Hepatocyte (in vitro differentiated cells): ENCODE measurements around the gene CLTB. TPM values are rescaled to one million over a fixed set of nuclear protein-coding genes. Genes with fewer than 3 reads are reported as not detected.

ENCODE experiments used
- DNase-seq: peaks from one replicate; pipeline ENCODE4 v3.0.0-alpha.2; 2016; ENCODE audit warnings: low spot score
- H2AFZ ChIP-seq: fragments of 200-600 bp; sonication (generic); 2 replicates; pipeline ENCODE4 v1.6.0; 2016; ENCODE audit warnings: antibody characterized with exemption, mild to moderate bottlenecking
- H3K27ac ChIP-seq: fragments of 200-600 bp; sonication (generic); 2 replicates; pipeline ENCODE4 v1.5.1; 2016; ENCODE audit warnings: mild to moderate bottlenecking
- H3K27me3 ChIP-seq: fragments of 200-600 bp; sonication (generic); 2 replicates; pipeline ENCODE4 v1.6.1; 2016
- H3K36me3 ChIP-seq: fragments of 200-600 bp; sonication (generic); replicated peaks from 2 replicates; pipeline ENCODE4 v1.5.1; 2016; ENCODE audit warnings: low read depth; ENCODE audit not compliant: insufficient read depth
- H3K4me1 ChIP-seq: fragments of 200-600 bp; sonication (generic); 2 replicates; pipeline ENCODE4 v1.5.1; 2016; ENCODE audit warnings: mild to moderate bottlenecking, moderate library complexity; ENCODE audit not compliant: insufficient read depth
- H3K4me2 ChIP-seq: fragments of 200-600 bp; sonication (generic); 2 replicates; pipeline ENCODE4 v1.6.0; 2016
- H3K4me3 ChIP-seq: fragments of 200-600 bp; sonication (generic); 2 replicates; pipeline ENCODE4 v1.5.1; 2016; ENCODE audit warnings: mild to moderate bottlenecking
- H3K79me2 ChIP-seq: fragments of 200-600 bp; sonication (generic); 2 replicates; pipeline ENCODE4 v1.6.0; 2017; ENCODE audit warnings: mild to moderate bottlenecking
- H3K9me2 ChIP-seq: fragments of 200-600 bp; sonication (generic); replicated peaks from 2 replicates; pipeline ENCODE4 v1.6.0; 2017; ENCODE audit warnings: mild to moderate bottlenecking; ENCODE audit not compliant: insufficient read depth
- H3K9me3 ChIP-seq: fragments of 200-600 bp; sonication (generic); 2 replicates; pipeline ENCODE4 v1.5.1; 2016; ENCODE audit warnings: low read depth, mild to moderate bottlenecking
- H4K20me1 ChIP-seq: fragments of 200-600 bp; sonication (generic); 2 replicates; pipeline ENCODE4 v1.6.0; 2016; ENCODE audit warnings: mild to moderate bottlenecking; ENCODE audit not compliant: insufficient read depth, poor library complexity, severe bottlenecking
- EZH2 ChIP-seq: fragments of 200-600 bp; sonication (generic); IDR thresholded peaks from 2 replicates; pipeline ENCODE4 v1.6.1; 2016; ENCODE audit warnings: antibody characterized with exemption, mild to moderate bottlenecking, borderline replicate concordance
- EZH2phosphoT487 ChIP-seq: fragments of 200-600 bp; sonication (generic); IDR thresholded peaks from one replicate; pipeline ENCODE4 v1.6.1; 2018; ENCODE audit warnings: antibody characterized with exemption, mild to moderate bottlenecking, low read depth, moderate library complexity; ENCODE audit not compliant: unreplicated experiment, severe bottlenecking
- WGBS: methylation state at CpG from one replicate; pipeline ENCODE4 v1.1.6; 2016; ENCODE audit warnings: low lambda C conversion rate; ENCODE audit errors: missing lambda C conversion rate; 5-methylcytosine and 5-hydroxymethylcytosine counted together
- polyA plus RNA-seq: library from polyadenylated mRNA; unstranded; fragments of >200 nt; fragmentation: Nextera tagmentation; extraction: Ambion mirVana; gene quantifications from 2 replicates; pipeline ENCODE4 v1.2.1, GENCODE V29; 2016
- total RNA-seq: library from RNA; depleted of rRNA; stranded (reverse); fragments of >200 nt; gene quantifications from 2 replicates; pipeline ENCODE4 v1.2.3, GENCODE V29; 2014
- TF ChIP-seq, protein P1 (sequence below): fragments of 200-600 bp; sonication (generic); IDR thresholded peaks from 2 replicates; pipeline ENCODE4 v1.5.1; 2016; ENCODE audit warnings: antibody characterized with exemption, mild to moderate bottlenecking; ENCODE audit not compliant: poor library complexity

Gene CLTB
- total and polyA plus RNA-seq, 2 experiments from 2014 or later, result 131 to 284 TPM

DNA sequence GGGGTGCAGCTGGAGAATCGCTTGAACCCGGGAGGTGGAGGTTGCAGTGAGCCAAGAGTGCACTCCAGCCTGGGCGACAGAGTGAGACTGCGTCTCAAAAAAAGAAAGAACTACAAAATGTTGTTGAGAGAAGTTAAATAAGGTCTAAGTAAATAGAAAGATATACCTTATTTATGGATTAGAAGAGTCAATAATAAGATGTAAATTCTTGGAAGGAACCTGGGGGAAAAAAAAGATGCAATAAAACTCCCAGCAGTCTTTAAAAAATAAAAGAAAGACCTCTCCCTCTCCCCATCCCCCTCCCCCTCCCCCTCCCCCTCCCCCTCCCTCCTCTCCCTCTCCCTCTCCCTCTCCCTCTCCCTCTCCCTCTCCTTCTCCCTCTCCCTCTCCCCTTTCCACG lies 16.4 kb upstream of the CLTB start:
- Histone ChIP-seq H3K4me2 (no peak overlapping the region), H3K79me2 (no peaks in the 10 kb centered on the region), H3K27ac (no peak overlapping the region), H4K20me1 (no peaks in the 10 kb centered on the region), H3K4me1 (no peaks in the 10 kb centered on the region), H2AFZ (no peak overlapping the region), H3K4me3 (no peak overlapping the region), H3K9me2 (no peaks in the 10 kb centered on the region), H3K27me3 (no peaks in the 10 kb centered on the region), H3K9me3 (no peaks in the 10 kb centered on the region), H3K36me3 (no peaks in the 10 kb centered on the region)
- 98% methylated on average over 5 of the region's 5 CpGs for WGBS
- DNase-seq, result no peak
- TF ChIP-seq EZH2phosphoT487, result no peak
- no peak for TF ChIP-seq EZH2
- TF ChIP-seq, protein P1, sequence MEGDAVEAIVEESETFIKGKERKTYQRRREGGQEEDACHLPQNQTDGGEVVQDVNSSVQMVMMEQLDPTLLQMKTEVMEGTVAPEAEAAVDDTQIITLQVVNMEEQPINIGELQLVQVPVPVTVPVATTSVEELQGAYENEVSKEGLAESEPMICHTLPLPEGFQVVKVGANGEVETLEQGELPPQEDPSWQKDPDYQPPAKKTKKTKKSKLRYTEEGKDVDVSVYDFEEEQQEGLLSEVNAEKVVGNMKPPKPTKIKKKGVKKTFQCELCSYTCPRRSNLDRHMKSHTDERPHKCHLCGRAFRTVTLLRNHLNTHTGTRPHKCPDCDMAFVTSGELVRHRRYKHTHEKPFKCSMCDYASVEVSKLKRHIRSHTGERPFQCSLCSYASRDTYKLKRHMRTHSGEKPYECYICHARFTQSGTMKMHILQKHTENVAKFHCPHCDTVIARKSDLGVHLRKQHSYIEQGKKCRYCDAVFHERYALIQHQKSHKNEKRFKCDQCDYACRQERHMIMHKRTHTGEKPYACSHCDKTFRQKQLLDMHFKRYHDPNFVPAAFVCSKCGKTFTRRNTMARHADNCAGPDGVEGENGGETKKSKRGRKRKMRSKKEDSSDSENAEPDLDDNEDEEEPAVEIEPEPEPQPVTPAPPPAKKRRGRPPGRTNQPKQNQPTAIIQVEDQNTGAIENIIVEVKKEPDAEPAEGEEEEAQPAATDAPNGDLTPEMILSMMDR, result no peak

DNA sequence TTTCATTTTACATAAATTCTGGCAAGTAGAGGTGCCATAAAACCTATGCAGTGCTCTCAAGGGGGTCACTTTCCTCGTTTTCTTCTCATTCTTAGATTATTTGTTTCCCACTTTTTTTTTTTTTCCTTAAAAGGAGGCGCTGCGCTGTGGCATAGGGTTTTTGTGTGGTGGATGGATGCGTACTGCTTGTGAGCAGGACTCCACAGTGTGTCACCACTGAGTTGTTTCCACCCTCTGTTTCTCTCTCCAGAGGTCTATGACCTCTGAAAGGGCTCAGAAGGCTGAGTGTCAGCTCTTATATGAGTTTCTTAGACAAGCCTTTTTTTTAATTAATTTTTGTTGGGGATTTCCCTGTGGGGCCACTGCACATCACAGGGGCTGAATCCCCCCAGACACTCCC lies 13.6 kb upstream of the CLTB start:
- H3K27ac ChIP-seq, result no peak overlapping the region
- H3K9me3 ChIP-seq, result no peaks in the 10 kb centered on the region
- TF ChIP-seq, protein P1, result no peak
- no peak for TF ChIP-seq EZH2
- no peak for DNase-seq
- H3K27me3 ChIP-seq, result no peaks in the 10 kb centered on the region
- H4K20me1 ChIP-seq, result no peaks in the 10 kb centered on the region
- 68% methylated on average over 4 of the region's 4 CpGs for whole genome bisulfite sequencing
- no peaks in the 10 kb centered on the region for H3K36me3 ChIP-seq
- H3K4me3 ChIP-seq, result no peak overlapping the region
- no peaks in the 10 kb centered on the region for H3K4me1 ChIP-seq
- no peaks in the 10 kb centered on the region for H3K79me2 ChIP-seq
- H3K9me2 ChIP-seq, result no peaks in the 10 kb centered on the region
- H3K4me2 ChIP-seq, result no peak overlapping the region
- H2AFZ ChIP-seq, result no peak overlapping the region

DNA sequence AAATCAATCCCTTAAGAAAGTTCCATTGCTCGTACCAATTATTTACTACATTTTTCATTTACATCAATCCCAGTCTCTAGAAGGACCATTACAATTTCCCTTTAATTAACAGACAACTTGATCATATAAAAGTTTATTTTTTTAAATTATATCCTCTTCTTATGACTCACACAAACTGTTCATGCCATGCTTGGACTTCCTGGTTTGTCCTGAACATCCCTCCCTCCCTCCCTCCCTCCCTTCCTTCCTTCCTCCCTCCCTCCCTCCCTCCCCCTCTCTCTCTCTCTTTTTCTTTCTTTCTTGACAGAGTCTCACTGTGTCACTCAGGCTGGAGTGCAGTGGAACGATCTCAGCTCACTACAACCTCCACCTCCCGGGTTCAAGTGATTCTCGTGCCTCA lies 11.6 kb upstream of the CLTB start:
- H3K27ac ChIP-seq, result no peak overlapping the region
- 93% methylated on average over 4 of the region's 4 CpGs for WGBS
- TF ChIP-seq EZH2phosphoT487 (no peak), EZH2 (no peak)
- TF ChIP-seq, protein P1, result no peak
- no peak overlapping the region for H3K4me3 ChIP-seq
- H3K36me3 ChIP-seq, result no peaks in the 10 kb centered on the region
- no peaks in the 10 kb centered on the region for H3K9me3 ChIP-seq
- no peaks in the 10 kb centered on the region for H3K27me3 ChIP-seq
- no peak overlapping the region for H3K4me2 ChIP-seq
- H4K20me1 ChIP-seq, result no peaks in the 10 kb centered on the region
- no peak overlapping the region for H2AFZ ChIP-seq
- DNase-seq, result no peak
- no peaks in the 10 kb centered on the region for H3K79me2 ChIP-seq
- no peaks in the 10 kb centered on the region for H3K9me2 ChIP-seq
- peaks cover 4% of the 10 kb centered on the region for H3K4me1 ChIP-seq

DNA sequence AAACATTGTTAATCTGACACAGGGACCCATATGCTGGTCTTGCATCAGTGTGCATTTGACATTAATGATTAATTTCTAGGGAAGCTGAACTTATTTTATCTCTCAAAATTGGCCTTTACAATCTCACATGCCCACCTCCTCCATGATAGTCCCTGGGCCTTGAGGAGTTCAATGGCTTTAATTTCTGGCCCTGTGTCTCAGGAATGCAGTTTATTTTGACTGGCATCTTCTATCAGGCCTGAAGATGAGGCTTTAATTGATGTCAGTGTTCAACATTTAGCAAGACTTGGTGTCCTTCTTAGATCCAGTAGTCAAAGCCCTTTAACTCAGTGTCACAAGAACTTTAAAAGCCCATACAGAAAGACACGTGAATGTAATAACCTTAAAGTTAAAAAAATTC lies 10.5 kb upstream of the CLTB start:
- Histone ChIP-seq H3K4me3 (no peak overlapping the region), H3K9me2 (no peaks in the 10 kb centered on the region), H3K4me1 (peaks cover 4% of the 10 kb centered on the region), H2AFZ (no peak overlapping the region), H3K4me2 (no peak overlapping the region), H4K20me1 (no peaks in the 10 kb centered on the region), H3K27me3 (no peaks in the 10 kb centered on the region), H3K79me2 (no peaks in the 10 kb centered on the region), H3K36me3 (no peaks in the 10 kb centered on the region), H3K27ac (no peak overlapping the region), H3K9me3 (no peaks in the 10 kb centered on the region)
- TF ChIP-seq EZH2 (no peak), EZH2phosphoT487 (no peak)
- TF ChIP-seq, protein P1, result no peak
- DNase-seq, result no peak
- 100% methylated on average over 1 of the region's 1 CpG for WGBS
